GM18858 (cell line): ENCODE measurements around the gene AGAP1.
"Not testable (repeated sequence)": the region's sequence is repeated elsewhere in the genome, so short reads cannot be mapped to it uniquely, and the experiment has no call there.

Experiments used
- ATAC-seq: cut with Tn5 transposase; IDR thresholded peaks from one replicate; pipeline ENCODE4 v1.9.1; 2021; ENCODE audit not compliant: unreplicated experiment

Gene AGAP1

GRCh38 chr2:236075802-236076201, 582.0 kb downstream of the AGAP1 start:
- no peak for ATAC-seq

GRCh38 chr2:236078297-236079255, 584.7 kb downstream of the AGAP1 start:
- no peak for ATAC-seq

GRCh38 chr2:236080412-236080811, 586.6 kb downstream of the AGAP1 start:
- no peak for ATAC-seq

- no peak for ATAC-seq
Measured at GRCh38 chr2:236081171-236081570, 587.3 kb downstream of the AGAP1 start.

- ATAC-seq: no peak
Measured at GRCh38 chr2:236082061-236082460, 588.2 kb downstream of the AGAP1 start.

GRCh38 chr2:236083934-236084333, 590.1 kb downstream of the AGAP1 start:
- no peak for ATAC-seq

- ATAC-seq: no peak
Measured at GRCh38 chr2:236085211-236085610, 591.4 kb downstream of the AGAP1 start.

GRCh38 chr2:236085647-236086046, 591.8 kb downstream of the AGAP1 start:
- no peak for ATAC-seq

GRCh38 chr2:236086403-236086970, 592.6 kb downstream of the AGAP1 start:
- no peak for ATAC-seq

- ATAC-seq: no peak
Measured at GRCh38 chr2:236086971-236087465, 593.2 kb downstream of the AGAP1 start.

GRCh38 chr2:236088368-236089057, 594.7 kb downstream of the AGAP1 start:
- no peak for ATAC-seq

- no peak for ATAC-seq
Measured at GRCh38 chr2:236089271-236090026, 595.6 kb downstream of the AGAP1 start.

- ATAC-seq: no peak
Measured at GRCh38 chr2:236090027-236090382, 596.2 kb downstream of the AGAP1 start.

- not testable (repeated sequence) for ATAC-seq
Measured at GRCh38 chr2:236090826-236091225, 597.0 kb downstream of the AGAP1 start.

GRCh38 chr2:236092714-236093113, 598.9 kb downstream of the AGAP1 start:
- ATAC-seq: no peak

GRCh38 chr2:236093134-236093533, 599.3 kb downstream of the AGAP1 start:
- no peak for ATAC-seq

GRCh38 chr2:236095504-236095903, 601.7 kb downstream of the AGAP1 start:
- ATAC-seq: no peak

- ATAC-seq: no peak
Measured at GRCh38 chr2:236101311-236101950, 607.6 kb downstream of the AGAP1 start.

GRCh38 chr2:236102971-236103370, 609.1 kb downstream of the AGAP1 start:
- no peak for ATAC-seq

GRCh38 chr2:236103981-236104380, 610.1 kb downstream of the AGAP1 start:
- ATAC-seq: no peak
